CD8-positive, alpha-beta memory T cell (primary cell): ENCODE results near the gene OSBP2. TPM values are rescaled to one million over a fixed set of nuclear protein-coding genes. Genes with fewer than 3 reads are reported as not detected.

ENCODE experiments used
- CTCF ChIA-PET: fragments of 350-600 bp; sonication (Branson Sonifier 250); formaldehyde crosslinking; loops from one replicate; lab custom pipeline; 2021; ENCODE audit warnings: antibody characterized with exemption; lab: Charles Lee
- POLR2A ChIA-PET: fragments of 350-600 bp; sonication (Branson Sonifier 250); formaldehyde crosslinking; loops from one replicate; lab custom pipeline; 2021; ENCODE audit warnings: antibody characterized with exemption; lab: Charles Lee
- DNase-seq, 5 donors: peaks; one replicate each; pipeline versions ENCODE4 v3.0.0 to v3.0.0-alpha.2; 2020 to 2022; ENCODE audit warnings: mixed read lengths in 1 of 5
- H3K27ac ChIP-seq: one replicate; pipeline ENCODE4 v1.7.0; 2013; ENCODE audit warnings: low read depth, mild to moderate bottlenecking, low read length, moderate library complexity
- H3K27me3 ChIP-seq: 2 replicates; pipeline ENCODE4 v1.7.0; 2013; ENCODE audit warnings: low read length, mild to moderate bottlenecking; ENCODE audit not compliant: insufficient read depth, poor library complexity, severe bottlenecking
- H3K36me3 ChIP-seq: 2 replicates; pipeline ENCODE4 v1.7.0; 2013; ENCODE audit warnings: mild to moderate bottlenecking, low read length, moderate library complexity; ENCODE audit not compliant: insufficient read depth
- H3K4me1 ChIP-seq: 2 replicates; pipeline ENCODE4 v1.7.0; 2013; ENCODE audit warnings: mild to moderate bottlenecking, low read length, moderate library complexity; ENCODE audit not compliant: insufficient read depth
- H3K4me3 ChIP-seq: 2 replicates; pipeline ENCODE4 v1.7.0; 2013; ENCODE audit warnings: mild to moderate bottlenecking, low read length
- H3K9me3 ChIP-seq: 2 replicates; pipeline ENCODE4 v1.7.0; 2013; ENCODE audit warnings: mild to moderate bottlenecking, low read length
- H3K27ac Mint-ChIP-seq, 8 donors: one replicate each; pipeline ENCODE4 v1.8.0; 2020 to 2021; ENCODE audit warnings: mixed read lengths in 8 of 8, mild to moderate bottlenecking in 6 of 8, inconsistent platforms in 3 of 8, moderate library complexity in 3 of 8
- H3K27me3 Mint-ChIP-seq, 2 donors: one replicate each; pipeline ENCODE4 v1.8.0; 2020 to 2021; ENCODE audit warnings: mixed read lengths in 2 of 2, mild to moderate bottlenecking in 1 of 2, moderate library complexity in 1 of 2
- H3K36me3 Mint-ChIP-seq, 3 donors: one replicate each; pipeline ENCODE4 v1.8.0; 2020 to 2021; ENCODE audit warnings: mixed read lengths in 3 of 3, inconsistent platforms in 1 of 3, mild to moderate bottlenecking in 1 of 3
- H3K4me1 Mint-ChIP-seq, 3 donors: one replicate each; pipeline ENCODE4 v1.8.0; 2020 to 2021; ENCODE audit warnings: mixed read lengths in 3 of 3, inconsistent platforms in 1 of 3, mild to moderate bottlenecking in 1 of 3
- H3K4me3 Mint-ChIP-seq, 7 donors: one replicate each; pipeline ENCODE4 v1.8.0; 2020 to 2021; ENCODE audit warnings: mixed read lengths in 7 of 7, mild to moderate bottlenecking in 6 of 7, moderate library complexity in 4 of 7, inconsistent platforms in 2 of 7
- H3K9me3 Mint-ChIP-seq, 5 donors: one replicate each; pipeline ENCODE4 v1.8.0; 2020 to 2022; ENCODE audit warnings: mixed read lengths in 5 of 5, mild to moderate bottlenecking in 3 of 5, moderate library complexity in 2 of 5, inconsistent platforms in 1 of 5
- polyA plus RNA-seq: library from polyadenylated mRNA; unstranded; fragments of 300-500 nt; fragmentation: Illumina TruSeq; gene quantifications from one replicate; pipeline ENCODE4 v1.2.3, GENCODE V29; 2021
- total RNA-seq, 2 experiments: library from RNA; stranded (reverse); gene quantifications; one replicate each; pipeline ENCODE4 v1.2.3, GENCODE V29; 2021

The OSBP2 gene
- total and polyA plus RNA-seq, 3 experiments from 2014 or later: 0.66 to 0.74 (median 0.74) TPM

- Mint-ChIP-seq H3K27ac (peak overlapping the region in 4 of 8 donors; percentile 2 to 26 (median 18)), H3K9me3 (peaks cover 0 to 12% (median 5%) of the 10 kb centered on the region in 5 donors), H3K4me1 (peaks cover 0 to 5% (median 3%) of the 10 kb centered on the region in 3 donors), H3K4me3 (no peak overlapping the region), H3K27me3 (peaks cover 0 to 2% of the 10 kb centered on the region in 2 donors), H3K36me3 (peaks cover 9 to 53% (median 14%) of the 10 kb centered on the region in 3 donors)
- Histone ChIP-seq H3K4me1 (no peaks in the 10 kb centered on the region), H3K27ac (no peak overlapping the region), H3K36me3 (peaks cover 5% of the 10 kb centered on the region), H3K27me3 (no peaks in the 10 kb centered on the region), H3K4me3 (no peak overlapping the region), H3K9me3 (no peaks in the 10 kb centered on the region)
- ChIA-PET POLR2A (no interaction called here), CTCF (interaction anchor here (1.0 kb wide), 1 partner anchor 18 kb away, joined by 3 read pairs; no protein-coding TSS in a partner anchor)
- DNase-seq: no peak
Measured at GRCh38 chr22:30902496-30903357, 208.1 kb downstream of the OSBP2 start.

GRCh38 chr22:30903876-30904460, 209.3 kb downstream of the OSBP2 start:
- ChIA-PET POLR2A (no interaction called here), CTCF (no interaction called here)
- no peak overlapping the region for H3K4me3 ChIP-seq
- H3K36me3 ChIP-seq: peaks cover 5% of the 10 kb centered on the region
- Mint-ChIP-seq H3K27me3 (peaks cover 0 to 2% of the 10 kb centered on the region in 2 donors), H3K27ac (no peak overlapping the region), H3K9me3 (peaks cover 0 to 8% (median 4%) of the 10 kb centered on the region in 5 donors), H3K36me3 (peaks cover 9 to 59% (median 14%) of the 10 kb centered on the region in 3 donors), H3K4me1 (peaks cover 0 to 5% (median 3%) of the 10 kb centered on the region in 3 donors), H3K4me3 (no peak overlapping the region)
- H3K4me1 ChIP-seq: no peaks in the 10 kb centered on the region
- no peaks in the 10 kb centered on the region for H3K9me3 ChIP-seq
- no peak overlapping the region for H3K27ac ChIP-seq
- no peak for DNase-seq
- no peaks in the 10 kb centered on the region for H3K27me3 ChIP-seq

- DNase-seq: no peak
- peaks cover 0 to 5% (median 5%) of the 10 kb centered on the region in 3 donors for H3K4me1 Mint-ChIP-seq
- no peaks in the 10 kb centered on the region for H3K27me3 ChIP-seq
- CTCF ChIA-PET: interaction anchor here (0.7 kb wide), 1 partner anchor 289 kb away, joined by 3 read pairs; no protein-coding TSS in a partner anchor
- peaks cover 0 to 2% (median 0%) of the 10 kb centered on the region in 5 donors for H3K9me3 Mint-ChIP-seq
- H3K27ac Mint-ChIP-seq: no peak overlapping the region
- peaks cover 5% of the 10 kb centered on the region for H3K36me3 ChIP-seq
- no peaks in the 10 kb centered on the region for H3K4me1 ChIP-seq
- H3K27me3 Mint-ChIP-seq: peaks cover 0 to 2% of the 10 kb centered on the region in 2 donors
- POLR2A ChIA-PET: no interaction called here
- H3K9me3 ChIP-seq: no peaks in the 10 kb centered on the region
- H3K36me3 Mint-ChIP-seq: peaks cover 3 to 65% (median 7%) of the 10 kb centered on the region in 3 donors
- no peak overlapping the region for H3K4me3 ChIP-seq
- H3K4me3 Mint-ChIP-seq: no peak overlapping the region
- H3K27ac ChIP-seq: no peak overlapping the region
Measured at GRCh38 chr22:30905696-30906341, 211.1 kb downstream of the OSBP2 start.

- Mint-ChIP-seq H3K4me3 (no peak overlapping the region), H3K4me1 (peaks cover 0 to 5% (median 5%) of the 10 kb centered on the region in 3 donors), H3K9me3 (peaks cover 0 to 2% (median 0%) of the 10 kb centered on the region in 5 donors), H3K36me3 (peaks cover 3 to 65% (median 8%) of the 10 kb centered on the region in 3 donors), H3K27ac (no peak overlapping the region), H3K27me3 (peaks cover 0 to 2% of the 10 kb centered on the region in 2 donors)
- Histone ChIP-seq H3K27me3 (no peaks in the 10 kb centered on the region), H3K36me3 (peaks cover 5% of the 10 kb centered on the region), H3K9me3 (no peaks in the 10 kb centered on the region), H3K4me3 (no peak overlapping the region), H3K4me1 (no peaks in the 10 kb centered on the region), H3K27ac (no peak overlapping the region)
- POLR2A ChIA-PET: no interaction called here
- no peak for DNase-seq
- CTCF ChIA-PET: no interaction called here
Measured at GRCh38 chr22:30906411-30906810, 211.7 kb downstream of the OSBP2 start.

DNA sequence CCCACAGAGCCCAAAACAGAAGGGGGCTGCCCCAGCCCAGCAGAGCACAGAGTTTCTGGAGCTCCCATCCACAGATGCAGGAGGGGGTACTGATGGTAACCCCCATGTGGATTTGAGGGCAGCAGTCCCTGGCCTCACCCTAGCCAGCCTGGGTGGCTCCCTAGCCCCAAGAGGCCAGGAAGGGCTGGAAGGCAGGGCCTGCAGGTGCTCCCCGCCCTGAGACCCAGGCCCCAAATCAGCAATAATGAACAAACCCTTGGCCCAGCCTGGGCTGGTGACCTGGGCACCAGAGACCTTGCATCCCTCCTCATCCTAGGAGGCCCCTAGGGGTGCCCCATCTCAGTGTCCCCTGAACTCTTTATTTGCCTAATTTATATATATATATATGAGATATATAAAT, 212.3 kb downstream of the OSBP2 start:
- POLR2A ChIA-PET: no interaction called here

DNA sequence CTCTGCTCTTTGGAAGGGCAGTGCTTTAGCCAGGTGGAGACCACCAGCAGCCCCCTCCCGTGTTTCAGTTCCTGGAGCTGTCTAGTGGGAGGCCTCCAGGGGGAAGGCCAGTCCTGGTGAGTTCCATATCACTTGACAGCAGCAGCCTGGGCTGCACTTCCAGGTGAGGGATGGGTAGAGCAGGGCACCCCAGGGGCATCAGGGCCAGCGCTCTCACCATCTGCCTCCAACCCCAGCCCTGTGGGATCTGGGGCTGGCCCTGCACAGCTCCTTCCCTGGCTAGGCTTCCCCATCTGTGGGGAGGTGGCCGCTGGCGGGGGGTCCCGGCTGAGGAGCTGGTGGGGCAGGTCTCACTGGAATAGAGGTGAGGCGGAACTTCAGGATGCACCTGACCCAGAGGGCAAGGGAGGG, 213.4 kb downstream of the OSBP2 start:
- Histone ChIP-seq H3K36me3 (peaks cover 5% of the 10 kb centered on the region), H3K9me3 (no peaks in the 10 kb centered on the region), H3K27me3 (no peaks in the 10 kb centered on the region), H3K27ac (no peak overlapping the region), H3K4me3 (no peak overlapping the region), H3K4me1 (no peaks in the 10 kb centered on the region)
- CTCF ChIA-PET: interaction anchor here (1.2 to 1.8 kb wide), 2 partner anchors 9 to 12 kb away, joined by 3 to 8 read pairs; no protein-coding TSS in a partner anchor
- Mint-ChIP-seq H3K9me3 (no peaks in the 10 kb centered on the region), H3K36me3 (peaks cover 0 to 53% (median 5%) of the 10 kb centered on the region in 3 donors), H3K4me1 (peaks cover 0 to 2% (median 2%) of the 10 kb centered on the region in 3 donors), H3K4me3 (no peak overlapping the region), H3K27ac (no peak overlapping the region), H3K27me3 (no peaks in the 10 kb centered on the region)
- DNase-seq: no peak
- POLR2A ChIA-PET: no interaction called here

More for the DNA sequence above, 212.3 kb downstream of the OSBP2 start:
- H3K4me3 ChIP-seq: no peak overlapping the region
- DNase-seq: no peak
- peaks cover 0 to 5% (median 5%) of the 10 kb centered on the region in 3 donors for H3K4me1 Mint-ChIP-seq
- H3K27me3 Mint-ChIP-seq: peaks cover 0 to 2% of the 10 kb centered on the region in 2 donors
- no peaks in the 10 kb centered on the region for H3K9me3 Mint-ChIP-seq
- CTCF ChIA-PET: interaction anchor here (0.9 kb wide), 1 partner anchor 44 kb away, joined by 4 read pairs; no protein-coding TSS in a partner anchor
- no peaks in the 10 kb centered on the region for H3K9me3 ChIP-seq
- H3K27me3 ChIP-seq: no peaks in the 10 kb centered on the region
- peaks cover 0 to 62% (median 8%) of the 10 kb centered on the region in 3 donors for H3K36me3 Mint-ChIP-seq
- H3K4me3 Mint-ChIP-seq: no peak overlapping the region
- H3K27ac ChIP-seq: no peak overlapping the region
- H3K4me1 ChIP-seq: no peaks in the 10 kb centered on the region
- H3K36me3 ChIP-seq: peaks cover 5% of the 10 kb centered on the region
- H3K27ac Mint-ChIP-seq: no peak overlapping the region

DNA sequence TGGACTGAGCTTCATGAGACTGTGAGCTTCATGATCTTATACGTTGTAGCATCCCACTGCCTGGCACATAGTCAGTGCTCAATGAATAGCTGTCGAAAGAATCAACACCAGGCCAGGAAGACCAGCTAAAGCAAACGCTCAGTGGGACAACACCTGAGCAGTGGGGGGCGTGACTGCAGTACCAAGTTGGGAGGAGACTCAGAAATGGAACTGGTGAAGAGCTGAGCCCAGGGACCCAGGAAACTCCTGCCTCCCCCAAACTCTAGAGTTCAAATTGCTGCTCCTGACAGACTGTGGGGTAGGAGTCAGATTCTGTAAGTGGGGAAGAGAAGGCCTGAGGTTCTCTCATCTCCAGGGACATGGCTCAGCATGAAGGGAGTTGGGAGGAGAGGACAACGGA, 214.6 kb downstream of the OSBP2 start:
- H3K4me1 ChIP-seq: no peaks in the 10 kb centered on the region
- H3K4me3 ChIP-seq: no peak overlapping the region
- H3K36me3 Mint-ChIP-seq: peaks cover 0 to 42% (median 2%) of the 10 kb centered on the region in 3 donors
- H3K27me3 ChIP-seq: no peaks in the 10 kb centered on the region
- no peak overlapping the region for H3K27ac ChIP-seq
- ChIA-PET CTCF (interaction anchor here (1.8 kb wide), 1 partner anchor 11 kb away, joined by 8 read pairs; no protein-coding TSS in a partner anchor), POLR2A (no interaction called here)
- DNase-seq: no peak
- H3K27me3 Mint-ChIP-seq: no peaks in the 10 kb centered on the region
- no peak overlapping the region for H3K4me3 Mint-ChIP-seq
- peaks cover 0 to 2% (median 0%) of the 10 kb centered on the region in 3 donors for H3K4me1 Mint-ChIP-seq
- H3K9me3 Mint-ChIP-seq: no peaks in the 10 kb centered on the region
- no peaks in the 10 kb centered on the region for H3K36me3 ChIP-seq
- no peaks in the 10 kb centered on the region for H3K9me3 ChIP-seq
- H3K27ac Mint-ChIP-seq: no peak overlapping the region
